HCT116 (cell line): ENCODE measurements around the gene TSSK2. TPM values are rescaled to one million over a fixed set of nuclear protein-coding genes. Genes with fewer than 3 reads are reported as not detected.

Source experiments
- ATAC-seq: fragments of 200-7000 bp; cut with Tn5 transposase; 2 replicates; pipeline ENCODE4 v1.9.1; 2020; ENCODE audit warnings: mild to moderate bottlenecking, moderate library complexity
- BruUV-seq: library from RNA; stranded (reverse); fragments of 400-500 nt; replicated peaks from 2 replicates; lab custom pipeline; 2021; lab: Mats Ljungman, UMichigan
- CTCF ChIA-PET: fragments of 300-600 bp; sonication (Branson Sonifier 250); formaldehyde crosslinking; loops from one replicate; lab custom pipeline; 2021; ENCODE audit warnings: antibody characterized with exemption; lab: Charles Lee
- POLR2A ChIA-PET: fragments of 300-600, 350-600 bp; sonication (Branson Sonifier 250); formaldehyde crosslinking; loops from one replicate; lab custom pipeline; 2021; ENCODE audit warnings: antibody characterized with exemption; lab: Charles Lee
- RAD21 ChIA-PET, 2 experiments: fragments of 300-600 bp; sonication (Branson Sonifier 250); formaldehyde crosslinking; loops; one replicate each; lab custom pipeline; 2023; ENCODE audit warnings: low total read pairs in 2 of 2; ENCODE audit not compliant: uncharacterized antibody in 2 of 2, unreplicated experiment in 2 of 2, low non-redundant PET in 1 of 2; lab: Charles Lee
- DNase-seq: peaks from one replicate; pipeline ENCODE4 v3.0.0-alpha.2; 2010; ENCODE audit warnings: low read depth, low spot score
- H2AFZ ChIP-seq: fragments of 200-600 bp; shearing (Covaris generic), sonication (generic); 2 replicates; pipeline ENCODE4 v1.6.1; 2017; ENCODE audit warnings: low read depth, mixed run types, mixed read lengths, antibody characterized with exemption, low read length; ENCODE audit not compliant: poor library complexity, severe bottlenecking
- H3K27ac ChIP-seq: 2 replicates; pipeline ENCODE4 v1.5.1; 2012; ENCODE audit warnings: low read depth, low read length
- H3K27me3 ChIP-seq: fragments of 200-600 bp; sonication (generic); 2 replicates; pipeline ENCODE4 v1.6.1; 2016; ENCODE audit warnings: mixed run types, low read length, mixed read lengths; ENCODE audit not compliant: insufficient read depth
- H3K36me3 ChIP-seq, 2 experiments: fragments of 200-500 bp in 1 of 2; fragments of 200-600 bp in 1 of 2; sonication (Bioruptor generic) in 1 of 2; sonication (generic) in 1 of 2; 2 replicates each; pipeline versions ENCODE4 v1.5.1 to v1.6.1; 2014 to 2016; ENCODE audit warnings: low read length in 2 of 2, inconsistent platforms in 1 of 2, mixed read lengths in 1 of 2, mixed run types in 1 of 2; ENCODE audit not compliant: insufficient read depth in 2 of 2, control insufficient read depth in 1 of 2
- H3K4me1 ChIP-seq, 2 experiments: fragments of 200-600 bp in 1 of 2; sonication (generic) in 1 of 2; 2 replicates each; pipeline versions ENCODE4 v1.5.1 to v1.6.1; 2012 to 2017; ENCODE audit warnings: low read length in 2 of 2, inconsistent platforms in 1 of 2, mild to moderate bottlenecking in 1 of 2, mixed read lengths in 1 of 2, mixed run types in 1 of 2, moderate library complexity in 1 of 2; ENCODE audit not compliant: insufficient read depth in 2 of 2, control insufficient read depth in 1 of 2
- H3K4me2 ChIP-seq: fragments of 200-600 bp; sonication (generic); 2 replicates; pipeline ENCODE4 v1.6.1; 2017; ENCODE audit warnings: mixed run types, low read length, mixed read lengths
- H3K4me3 ChIP-seq, 2 experiments: fragments of 200-600 bp in 1 of 2; sonication (generic) in 1 of 2; replicated peaks in 1 of 2; 2 replicates each; pipeline ENCODE4 v1.5.1; 2011 to 2016; ENCODE audit warnings: low read length in 2 of 2, control low read depth in 1 of 2, low read depth in 1 of 2, mild to moderate bottlenecking in 1 of 2, mixed read lengths in 1 of 2, mixed run types in 1 of 2
- H3K79me2 ChIP-seq: fragments of 200-600 bp; sonication (generic); 2 replicates; pipeline ENCODE4 v1.6.1; 2017; ENCODE audit warnings: mild to moderate bottlenecking, mixed run types, low read length, moderate library complexity, mixed read lengths; ENCODE audit not compliant: insufficient read depth
- H3K9ac ChIP-seq: fragments of 200-600 bp; sonication (generic); 2 replicates; pipeline ENCODE4 v1.6.1; 2016; ENCODE audit warnings: low read length, mixed read lengths
- H3K9me2 ChIP-seq: fragments of 200-600 bp; sonication (generic), shearing (Covaris generic); 2 replicates; pipeline ENCODE4 v1.6.1; 2017; ENCODE audit warnings: mixed run types, mild to moderate bottlenecking, moderate library complexity; ENCODE audit not compliant: insufficient read depth
- H3K9me3 ChIP-seq, 2 experiments: fragments of 200-500 bp in 1 of 2; fragments of 200-600 bp in 1 of 2; sonication (Bioruptor generic) in 1 of 2; sonication (generic) in 1 of 2; 2 replicates each; pipeline ENCODE4 v1.6.1; 2014 to 2017; ENCODE audit warnings: low read length in 2 of 2, mixed read lengths in 2 of 2, inconsistent platforms in 1 of 2, low read depth in 1 of 2, mild to moderate bottlenecking in 1 of 2, mixed run types in 1 of 2, moderate library complexity in 1 of 2; ENCODE audit not compliant: control insufficient read depth in 1 of 2, insufficient read depth in 1 of 2
- H4K20me1 ChIP-seq: fragments of 200-600 bp; sonication (generic), shearing (Covaris generic); 2 replicates; pipeline ENCODE4 v1.6.1; 2017; ENCODE audit warnings: mixed run types, mild to moderate bottlenecking, moderate library complexity; ENCODE audit not compliant: insufficient read depth
- CTCF ChIP-seq, 3 experiments: fragments of 200-600 bp in 1 of 3; sonication (generic) in 1 of 3; IDR thresholded peaks in 2 of 3; conservative IDR thresholded peaks in 1 of 3; 2 replicates each; pipeline ENCODE4 v1.5.1; 2012 to 2017; ENCODE audit warnings: low read depth in 2 of 3, low read length in 2 of 3, antibody characterized with exemption in 1 of 3, borderline replicate concordance in 1 of 3, control low read depth in 1 of 3, mild to moderate bottlenecking in 1 of 3, mixed read lengths in 1 of 3, mixed run types in 1 of 3, moderate library complexity in 1 of 3; ENCODE audit not compliant: insufficient read depth in 1 of 3
- EGR1 ChIP-seq: IDR thresholded peaks from 2 replicates; pipeline ENCODE4 v1.6.1; 2012; ENCODE audit warnings: low read depth
- ELF1 ChIP-seq: IDR thresholded peaks from 2 replicates; pipeline ENCODE4 v1.6.1; 2012; ENCODE audit warnings: low read depth, borderline replicate concordance
- EZH2phosphoT487 ChIP-seq: fragments of 200-600 bp; IDR thresholded peaks from 2 replicates; pipeline ENCODE4 v1.6.1; 2018; ENCODE audit warnings: antibody characterized with exemption, borderline replicate concordance
- JUND ChIP-seq: IDR thresholded peaks from 2 replicates; pipeline ENCODE4 v1.6.1; 2012
- POLR2AphosphoS5 ChIP-seq: IDR thresholded peaks from 2 replicates; pipeline ENCODE4 v1.6.1; 2011; ENCODE audit warnings: mild to moderate bottlenecking, low read depth, low read length, moderate library complexity
- RAD21 ChIP-seq: IDR thresholded peaks from 2 replicates; pipeline ENCODE4 v1.6.1; 2012; ENCODE audit warnings: low read depth, mild to moderate bottlenecking
- REST ChIP-seq: IDR thresholded peaks from 2 replicates; pipeline ENCODE4 v1.6.1; 2012; ENCODE audit warnings: low read depth
- SIN3A ChIP-seq: IDR thresholded peaks from 2 replicates; pipeline ENCODE4 v1.6.1; 2012; ENCODE audit warnings: low read depth
- SP1 ChIP-seq: IDR thresholded peaks from 2 replicates; pipeline ENCODE4 v1.6.1; 2012; ENCODE audit warnings: low read depth
- TCF7L2 ChIP-seq: IDR thresholded peaks from 2 replicates; pipeline ENCODE4 v1.7.0; 2011; ENCODE audit warnings: borderline replicate concordance, inconsistent platforms; ENCODE audit not compliant: insufficient read depth, insufficient read length; ENCODE audit errors: extremely low read depth
- ZBTB33 ChIP-seq: IDR thresholded peaks from 2 replicates; pipeline ENCODE4 v1.6.1; 2011; ENCODE audit warnings: mild to moderate bottlenecking, low read length, moderate library complexity; ENCODE audit not compliant: insufficient replicate concordance; ENCODE audit errors: extremely low read depth
- intact Hi-C: fragments of 100-400 bp; cut with micrococcal nuclease; formaldehyde crosslinking; loops from 2 replicates; pipeline ENCODE4 v1.10.0; 2022
- total RNA-seq: library from RNA; stranded (reverse); gene quantifications from one replicate; pipeline ENCODE4 v1.2.1, GENCODE V29; 2021; ENCODE audit not compliant: unreplicated experiment

TSSK2 gene
- total RNA-seq, 1 experiment from 2014 or later = not detected

- Histone ChIP-seq H3K4me1 (peaks cover 3 to 11% of the 10 kb centered on the region in 2 experiments), H3K79me2 (peaks cover 22% of the 10 kb centered on the region), H3K27me3 (no peaks in the 10 kb centered on the region), H3K4me3 (peak overlapping the region; percentile 90 to 97), H3K9me3 (no peaks in the 10 kb centered on the region), H3K4me2 (peak overlapping the region; percentile 83), H2AFZ (no peak overlapping the region), H3K27ac (no peak overlapping the region), H3K9me2 (no peaks in the 10 kb centered on the region), H4K20me1 (no peaks in the 10 kb centered on the region), H3K9ac (peak overlapping the region; percentile 78; the same call in 1 of the 2 replicates), H3K36me3 (peaks cover 25 to 32% of the 10 kb centered on the region in 2 experiments; a peak in 3 of 4 replicates)
- BruUV-seq = no TSS peak
- TF ChIP-seq EGR1 (no peak), EZH2phosphoT487 (no peak), ELF1 (no peak), POLR2AphosphoS5 (no peak), SIN3A (no peak), SP1 (no peak), ZBTB33 (no peak), RAD21 (no peak), REST (no peak), JUND (no peak), TCF7L2 (no peak), CTCF (IDR thresholded peaks at IDR 0.05 in 2 of 3, conservative IDR thresholded peaks at IDR 0.05 in 1 of 3; ENCODE audit: borderline replicate concordance in 1 of 3, insufficient read depth in 1 of 3, low read depth in 2 of 3, low read length in 2 of 3) (no peak)
- ChIA-PET RAD21 (no interaction called here), CTCF (interaction anchor here (1.4 to 3.5 kb wide), 2 partner anchors 27 to 486 kb away, joined by 8 to 26 read pairs; no protein-coding TSS in a partner anchor), POLR2A (interaction anchor here (0.5 kb wide), 1 partner anchor 19 kb away, joined by 3 read pairs; no protein-coding TSS in a partner anchor)
- DNase-seq (no peak), ATAC-seq (no peak)
- intact Hi-C loops = loop anchor here (10.0 kb wide), 1 partner anchor 332 kb away; the partner anchor contains the start of genes CDC45 and UFD1
Observed at GRCh38 chr22:19143212-19143611, 12.1 kb downstream of the TSSK2 start.
